Muscle of leg (tissue), 11 donors: Measurements from ENCODE around the gene GNB5. TPM values are rescaled to one million over a fixed set of nuclear protein-coding genes. Genes with fewer than 3 reads are reported as not detected.

Experiments
- DNase-seq: peaks from one replicate; pipeline ENCODE4 v3.0.0; 2013
- H3K27ac ChIP-seq: one replicate; pipeline ENCODE4 v1.5.1; 2013; ENCODE audit warnings: mild to moderate bottlenecking, low read length, control low read depth
- H3K27me3 ChIP-seq: one replicate; pipeline ENCODE4 v1.6.1; 2013; ENCODE audit warnings: low read length; ENCODE audit not compliant: control insufficient read depth, insufficient read depth
- H3K36me3 ChIP-seq: one replicate; pipeline ENCODE4 v1.6.1; 2013; ENCODE audit warnings: low read length; ENCODE audit not compliant: control insufficient read depth, insufficient read depth
- H3K4me1 ChIP-seq: one replicate; pipeline ENCODE4 v1.6.1; 2013; ENCODE audit warnings: low read length; ENCODE audit not compliant: control insufficient read depth, insufficient read depth
- H3K4me3 ChIP-seq: one replicate; pipeline ENCODE4 v1.5.1; 2013; ENCODE audit warnings: low read length, control low read depth
- H3K9me3 ChIP-seq: replicated peaks from 2 replicates; pipeline ENCODE4 v1.6.1; 2013; ENCODE audit warnings: low read depth, low read length; ENCODE audit not compliant: control insufficient read depth
- WGBS: methylation state at CpG from one replicate; pipeline ENCODE4 v1.1.5; 2013; ENCODE audit warnings: missing lambda C conversion rate; ENCODE audit not compliant: insufficient coverage; 5-methylcytosine and 5-hydroxymethylcytosine counted together
- polyA plus RNA-seq, 8 donors: library from polyadenylated mRNA; unstranded; fragments of 120-200 nt; gene quantifications; one replicate each; pipeline versions ENCODE4 v1.2.1 to v1.2.3, GENCODE V29; 2013; ENCODE audit warnings: inconsistent platforms in 1 of 8, low replicate concordance in 1 of 8; ENCODE audit not compliant: insufficient read length in 8 of 8, insufficient read depth in 1 of 8
- total RNA-seq: library from RNA; stranded (reverse); fragments of 120-200 nt; gene quantifications from one replicate; pipeline ENCODE4 v1.2.4, GENCODE V29; 2013

GNB5 gene
- total and polyA plus RNA-seq, 9 donors = 4.7 to 9.8 (median 7.9) TPM

- no peak for DNase-seq
- Histone ChIP-seq H3K4me1 (no peaks in the 10 kb centered on the region), H3K36me3 (peaks cover 11% of the 10 kb centered on the region), H3K27me3 (no peaks in the 10 kb centered on the region), H3K9me3 (no peaks in the 10 kb centered on the region), H3K27ac (no peak overlapping the region), H3K4me3 (no peak overlapping the region)
Observed at GRCh38 chr15:52067545-52067926, 123.7 kb downstream of the GNB5 start.

- WGBS = 80% methylated on average over 1 of the region's 3 CpGs
- H3K27me3 ChIP-seq = no peaks in the 10 kb centered on the region
- H3K4me1 ChIP-seq = no peaks in the 10 kb centered on the region
- H3K36me3 ChIP-seq = peaks cover 14% of the 10 kb centered on the region
- H3K4me3 ChIP-seq = no peak overlapping the region
- no peak for DNase-seq
- no peak overlapping the region for H3K27ac ChIP-seq
- H3K9me3 ChIP-seq = no peaks in the 10 kb centered on the region
Observed at GRCh38 chr15:52066842-52067544, 124.2 kb downstream of the GNB5 start.

Other genes with a start within 250 kb of the GNB5 start
- 17.5 TPM for gene LEO1, start 219.6 kb downstream of the GNB5 start, total RNA-seq
- 10 to 100 TPM; 17.3 to 27.8 (median 22.0) TPM for gene LEO1, start 219.6 kb downstream of the GNB5 start, polyA plus RNA-seq
- gene MAPK6, start 172.2 kb downstream of the GNB5 start, total RNA-seq = 23.5 TPM
- gene MAPK6, start 172.2 kb downstream of the GNB5 start, polyA plus RNA-seq = 10 to 100 TPM; 19.1 to 28.2 (median 25.6) TPM
- gene BCL2L10, start 78.6 kb downstream of the GNB5 start, total RNA-seq = not detected
- gene BCL2L10, start 78.6 kb downstream of the GNB5 start, polyA plus RNA-seq = under 1 TPM in 4 of 8 donors, not detected in 4; 0.11 to 0.25 (median 0.18) TPM
- gene MYO5C, start 104.4 kb upstream of the GNB5 start, total RNA-seq = 5.3 TPM
- 10 to 100 TPM in 1 of 8 donors, 1 to 10 TPM in 7; 4.9 to 12.4 (median 6.2) TPM for gene MYO5C, start 104.4 kb upstream of the GNB5 start, polyA plus RNA-seq